ENCODE measurements around the gene CRYBG2.

- TF ChIP-seq POLR2AphosphoS5 (IDR thresholded peaks at IDR 0.05; ENCODE audit: low read depth, low read length) (peak; percentile 90), REST (IDR thresholded peaks at IDR 0.05; ENCODE audit: insufficient read depth in 1 of 2, low read depth in 2 of 2, low read length in 2 of 2) (no peak), TAF1 (IDR thresholded peaks at IDR 0.05; ENCODE audit: borderline replicate concordance, insufficient read depth, low read length) (no peak), SIN3A (IDR thresholded peaks at IDR 0.05; ENCODE audit: borderline replicate concordance, insufficient read depth, low read length) (0 out of 2 replicates have a peak, but pooled peaks have one; percentile 8)
Measured at GRCh38 chr1:26279456-26280332, 74.2 kb downstream of the CRYBG2 start, which contains the start of gene SH3BGRL3.
